NB4 (cell line): Measurements from ENCODE around the gene DEF6.

Experiments
- DNase-seq: peaks from one replicate; pipeline ENCODE4 v3.0.0; 2010; ENCODE audit warnings: low read depth
- H3K4me3 ChIP-seq: one replicate; pipeline ENCODE4 v1.5.1; 2011; ENCODE audit warnings: mild to moderate bottlenecking, low read depth, low read length, moderate library complexity
- MYC ChIP-seq: IDR thresholded peaks from 2 replicates; pipeline ENCODE4 v1.6.1; 2011; ENCODE audit warnings: low read depth, low read length
- POLR2A ChIP-seq: IDR thresholded peaks from 2 replicates; pipeline ENCODE4 v1.6.1; 2011; ENCODE audit warnings: mild to moderate bottlenecking; ENCODE audit not compliant: insufficient read length; ENCODE audit errors: extremely low read depth
- TF ChIP-seq, protein P1 (sequence below): IDR thresholded peaks from 2 replicates; pipeline ENCODE4 v1.6.1; 2011; ENCODE audit warnings: low read depth, low read length
- TF ChIP-seq, protein P2 (sequence below): IDR thresholded peaks from one replicate; pipeline ENCODE4 v1.5.1; 2012; ENCODE audit warnings: low read depth, low read length

Gene DEF6

DNA sequence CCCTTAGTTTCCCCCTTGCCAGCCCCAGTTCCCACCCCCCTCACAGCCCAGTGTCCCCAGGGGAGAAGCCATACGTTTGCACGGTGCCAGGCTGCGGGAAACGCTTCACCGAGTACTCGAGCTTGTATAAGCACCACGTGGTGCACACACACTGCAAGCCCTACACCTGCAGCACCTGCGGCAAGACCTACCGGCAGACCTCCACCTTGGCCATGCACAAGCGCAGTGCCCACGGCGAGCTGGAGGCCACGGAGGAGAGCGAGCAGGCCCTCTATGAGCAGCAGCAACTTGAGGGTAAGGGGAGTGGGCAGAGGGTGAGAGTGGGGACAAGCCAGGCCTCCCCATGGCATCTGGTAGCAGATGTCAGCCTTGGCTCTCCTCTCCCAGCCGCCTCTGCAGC, 5.1 kb upstream of the DEF6 start:
- no peak overlapping the region for H3K4me3 ChIP-seq
- DNase-seq: no peak
- no peak for TF ChIP-seq POLR2A
- TF ChIP-seq, protein P1, sequence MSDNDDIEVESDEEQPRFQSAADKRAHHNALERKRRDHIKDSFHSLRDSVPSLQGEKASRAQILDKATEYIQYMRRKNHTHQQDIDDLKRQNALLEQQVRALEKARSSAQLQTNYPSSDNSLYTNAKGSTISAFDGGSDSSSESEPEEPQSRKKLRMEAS: no peak
- TF ChIP-seq, protein P2, sequence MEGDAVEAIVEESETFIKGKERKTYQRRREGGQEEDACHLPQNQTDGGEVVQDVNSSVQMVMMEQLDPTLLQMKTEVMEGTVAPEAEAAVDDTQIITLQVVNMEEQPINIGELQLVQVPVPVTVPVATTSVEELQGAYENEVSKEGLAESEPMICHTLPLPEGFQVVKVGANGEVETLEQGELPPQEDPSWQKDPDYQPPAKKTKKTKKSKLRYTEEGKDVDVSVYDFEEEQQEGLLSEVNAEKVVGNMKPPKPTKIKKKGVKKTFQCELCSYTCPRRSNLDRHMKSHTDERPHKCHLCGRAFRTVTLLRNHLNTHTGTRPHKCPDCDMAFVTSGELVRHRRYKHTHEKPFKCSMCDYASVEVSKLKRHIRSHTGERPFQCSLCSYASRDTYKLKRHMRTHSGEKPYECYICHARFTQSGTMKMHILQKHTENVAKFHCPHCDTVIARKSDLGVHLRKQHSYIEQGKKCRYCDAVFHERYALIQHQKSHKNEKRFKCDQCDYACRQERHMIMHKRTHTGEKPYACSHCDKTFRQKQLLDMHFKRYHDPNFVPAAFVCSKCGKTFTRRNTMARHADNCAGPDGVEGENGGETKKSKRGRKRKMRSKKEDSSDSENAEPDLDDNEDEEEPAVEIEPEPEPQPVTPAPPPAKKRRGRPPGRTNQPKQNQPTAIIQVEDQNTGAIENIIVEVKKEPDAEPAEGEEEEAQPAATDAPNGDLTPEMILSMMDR: no peak
- no peak for TF ChIP-seq MYC

DNA sequence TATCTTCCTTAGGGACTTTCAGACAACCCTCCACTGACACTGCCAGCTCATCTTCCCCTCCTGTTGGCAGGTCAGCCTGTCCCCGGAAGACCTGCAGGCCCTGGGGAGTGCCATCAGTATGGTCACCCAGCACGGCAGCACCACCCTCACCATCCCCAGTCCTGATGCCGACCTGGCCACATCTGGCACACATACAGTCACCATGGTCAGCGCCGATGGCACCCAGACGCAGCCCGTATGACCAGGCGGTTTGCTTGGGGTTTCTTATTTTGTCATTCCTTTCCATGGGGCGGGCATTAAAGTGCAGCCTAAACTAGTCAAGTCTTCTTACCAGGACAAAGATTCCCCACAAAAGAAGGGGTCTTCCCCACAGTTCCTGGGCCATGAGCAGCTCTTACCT, 3.9 kb upstream of the DEF6 start:
- no peak overlapping the region for H3K4me3 ChIP-seq
- TF ChIP-seq MYC (no peak), POLR2A (no peak)
- TF ChIP-seq, protein P2: no peak
- TF ChIP-seq, protein P1: no peak
- no peak for DNase-seq

DNA sequence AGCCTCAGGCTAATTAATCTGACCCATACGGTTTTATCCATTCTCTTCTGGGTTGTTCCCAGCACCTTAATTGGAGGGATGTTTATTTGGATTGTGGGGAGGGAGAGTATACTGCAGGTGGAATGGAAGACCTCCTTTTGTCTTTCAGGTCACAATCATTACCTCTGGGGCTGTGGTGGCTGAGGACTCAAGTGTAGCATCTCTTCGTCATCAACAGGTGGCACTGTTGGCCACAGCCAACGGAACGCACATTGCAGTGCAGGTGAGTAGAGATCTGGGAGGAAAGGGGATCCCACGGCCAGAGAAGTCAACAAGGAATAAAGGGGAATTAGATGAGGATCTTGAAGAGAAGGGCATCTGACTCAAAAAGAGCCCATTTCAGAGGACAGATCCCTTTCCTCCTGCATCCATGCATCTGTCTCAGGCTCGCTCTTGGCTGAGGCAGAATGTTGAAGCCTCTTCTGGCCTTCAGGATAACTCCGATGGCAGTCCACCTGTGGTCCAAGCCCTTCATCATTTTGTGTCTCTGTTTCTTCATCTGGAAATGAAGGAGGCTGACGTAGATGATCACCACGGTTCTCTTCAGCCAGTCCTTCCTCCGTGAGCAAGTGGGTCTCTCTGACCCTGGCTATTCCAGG, 3.2 kb upstream of the DEF6 start:
- peak; percentile 63 for DNase-seq
- H3K4me3 ChIP-seq: no peak overlapping the region
- TF ChIP-seq, protein P1: 0 out of 2 replicates have a peak, but pooled peaks have one; percentile 45
- TF ChIP-seq MYC: no peak
- TF ChIP-seq, protein P2: peak; percentile 94
- no peak for TF ChIP-seq POLR2A

DNA sequence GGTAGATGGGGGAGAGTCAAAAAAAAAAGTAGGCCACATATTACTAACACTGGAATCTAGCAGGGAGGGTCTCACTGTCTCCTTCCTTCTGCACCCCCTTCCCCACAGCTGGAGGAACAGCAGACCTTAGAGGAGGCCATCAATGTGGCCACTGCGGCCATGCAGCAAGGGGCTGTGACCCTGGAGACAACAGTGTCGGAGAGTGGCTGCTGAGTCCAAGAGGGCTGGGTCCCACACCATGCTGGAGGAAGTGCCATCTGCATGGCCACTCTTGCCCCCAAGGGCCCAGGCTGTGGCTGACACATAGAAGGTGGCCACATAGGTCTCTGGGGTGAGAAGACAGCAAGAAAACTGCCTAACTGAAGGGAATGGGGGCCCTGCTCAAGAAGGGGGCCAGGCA, 2.6 kb upstream of the DEF6 start:
- TF ChIP-seq, protein P2: no peak
- no peak for TF ChIP-seq MYC
- no peak for TF ChIP-seq POLR2A
- TF ChIP-seq, protein P1: no peak
- no peak overlapping the region for H3K4me3 ChIP-seq
- no peak for DNase-seq

DNA sequence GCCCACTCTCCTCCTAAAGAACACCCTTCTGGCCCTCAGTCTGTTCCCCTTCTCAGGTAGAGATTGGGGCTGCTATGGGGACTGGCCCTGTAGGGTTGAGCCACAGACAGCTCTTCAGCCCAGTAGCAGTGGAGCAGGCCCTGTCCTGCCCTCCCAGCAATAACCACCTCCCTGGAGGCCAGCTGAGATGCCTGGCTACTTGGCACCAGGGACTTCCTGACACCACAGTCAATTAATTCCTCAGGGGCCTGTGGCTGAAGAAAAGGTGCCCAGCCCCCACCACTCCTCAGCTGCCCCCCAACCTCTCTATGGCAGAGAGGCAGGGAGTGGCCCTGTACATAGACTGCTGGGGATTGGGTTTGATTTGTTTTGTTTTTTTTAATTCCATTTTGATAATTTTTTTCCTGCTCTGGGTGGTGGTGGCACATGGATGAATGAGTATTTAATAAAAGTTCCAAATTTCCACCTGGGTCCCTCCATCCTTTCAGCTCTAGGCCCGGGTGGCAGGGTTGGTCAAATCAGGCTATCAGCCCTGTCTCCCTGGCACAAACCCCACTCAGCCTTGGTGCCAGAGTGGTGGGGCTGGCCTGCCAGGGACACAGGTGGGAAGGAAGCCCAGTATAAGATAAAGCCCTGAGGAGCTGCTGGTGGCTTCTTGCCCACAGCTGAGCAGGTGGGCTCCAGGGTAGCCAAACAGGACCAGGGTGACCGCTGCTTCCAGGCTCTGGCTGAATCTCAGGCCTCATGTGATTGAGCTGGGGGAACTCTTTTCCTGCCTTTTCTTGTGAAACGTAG, 1.9 kb upstream of the DEF6 start:
- peak; percentile 51 for DNase-seq
- TF ChIP-seq POLR2A (no peak), MYC (no peak)
- TF ChIP-seq, protein P2: no peak
- TF ChIP-seq, protein P1: no peak
- no peak overlapping the region for H3K4me3 ChIP-seq
